WTC11 (cell line): ENCODE data around the gene SMAD6. TPM values are rescaled to one million over a fixed set of nuclear protein-coding genes. Genes with fewer than 3 reads are reported as not detected.
A peak's percentile ranks its signal among the peaks of the same experiment; 100 is the strongest.

Experiments used
- ATAC-seq: fragments of 200-7000 bp; cut with Tn5 transposase; 2 replicates; pipeline ENCODE4 v1.10.0; 2021; ENCODE audit warnings: mild to moderate bottlenecking, moderate library complexity
- CTCF ChIA-PET: fragments of 300-600 bp; sonication (Branson Sonifier 250); formaldehyde crosslinking; loops from one replicate; lab custom pipeline; 2021; ENCODE audit warnings: antibody characterized with exemption; lab: Charles Lee
- POLR2A ChIA-PET: fragments of 350-600 bp; sonication (Branson Sonifier 250); formaldehyde crosslinking; loops from one replicate; lab custom pipeline; 2021; ENCODE audit warnings: antibody characterized with exemption; lab: Charles Lee
- DNase-seq: peaks from one replicate; pipeline ENCODE4 v3.0.0; 2021; ENCODE audit warnings: low spot score
- H3K27ac Mint-ChIP-seq: 2 replicates; pipeline ENCODE4 v1.8.0; 2021; ENCODE audit warnings: mixed read lengths
- H3K27me3 Mint-ChIP-seq: 2 replicates; pipeline ENCODE4 v1.8.0; 2021; ENCODE audit warnings: low read depth, mild to moderate bottlenecking, moderate library complexity, mixed read lengths
- H3K36me3 Mint-ChIP-seq: 2 replicates; pipeline ENCODE4 v1.8.0; 2021; ENCODE audit warnings: mixed read lengths
- H3K4me1 Mint-ChIP-seq: 2 replicates; pipeline ENCODE4 v1.8.0; 2022; ENCODE audit warnings: mixed read lengths
- H3K4me3 Mint-ChIP-seq: 2 replicates; pipeline ENCODE4 v1.8.0; 2021; ENCODE audit warnings: mild to moderate bottlenecking, moderate library complexity, mixed read lengths
- H3K9me3 Mint-ChIP-seq: 2 replicates; pipeline ENCODE4 v1.8.0; 2021; ENCODE audit warnings: mixed read lengths
- ATF1 ChIP-seq: sonication (generic); formaldehyde crosslinking; IDR thresholded peaks from 2 replicates; pipeline ENCODE4 v1.8.1; 2023; ENCODE audit warnings: mild to moderate bottlenecking, moderate library complexity, missing genetic modification reagents
- ATF3 ChIP-seq: sonication (generic); formaldehyde crosslinking; conservative IDR thresholded peaks from 2 replicates; pipeline ENCODE4 v1.8.1; 2022; ENCODE audit warnings: mild to moderate bottlenecking, missing genetic modification reagents
- E2F4 ChIP-seq: sonication (generic); formaldehyde crosslinking; IDR thresholded peaks from 2 replicates; pipeline ENCODE4 v1.8.1; 2022; ENCODE audit warnings: low read depth, mild to moderate bottlenecking, moderate library complexity, missing genetic modification reagents, borderline replicate concordance
- E2F5 ChIP-seq: sonication (generic); formaldehyde crosslinking; IDR thresholded peaks from 2 replicates; pipeline ENCODE4 v1.8.1; 2022; ENCODE audit warnings: mild to moderate bottlenecking, moderate library complexity, missing genetic modification reagents
- EMX1 ChIP-seq: fragments of 250-450 bp; sonication (Bioruptor Pico); IDR thresholded peaks from 2 replicates; pipeline ENCODE4 v1.8.0; 2021; ENCODE audit warnings: mild to moderate bottlenecking
- ESRRA ChIP-seq: sonication (generic); formaldehyde crosslinking; IDR thresholded peaks from 2 replicates; pipeline ENCODE4 v1.8.1; 2022; ENCODE audit warnings: mild to moderate bottlenecking, missing genetic modification reagents, borderline replicate concordance
- GRHL2 ChIP-seq: fragments of 250-450 bp; sonication (Bioruptor Pico); IDR thresholded peaks from 2 replicates; pipeline ENCODE4 v1.8.0; 2022; ENCODE audit warnings: mild to moderate bottlenecking, moderate library complexity; ENCODE audit not compliant: insufficient replicate concordance, severe bottlenecking
- GTF2I ChIP-seq: fragments of 250-450 bp; sonication (Bioruptor Pico); conservative IDR thresholded peaks from 2 replicates; pipeline ENCODE4 v1.4.0; 2021; ENCODE audit warnings: mild to moderate bottlenecking
- HMGA2 ChIP-seq: fragments of 250-450 bp; sonication (Bioruptor Pico); IDR thresholded peaks from 2 replicates; pipeline ENCODE4 v1.4.0; 2021; ENCODE audit warnings: mild to moderate bottlenecking, moderate library complexity
- IRF2 ChIP-seq: sonication (generic); formaldehyde crosslinking; IDR thresholded peaks from 2 replicates; pipeline ENCODE4 v1.8.0; 2022; ENCODE audit warnings: low read depth, missing genetic modification reagents, borderline replicate concordance
- NFATC4 ChIP-seq: fragments of 250-450 bp; sonication (Bioruptor Pico); IDR thresholded peaks from 2 replicates; pipeline ENCODE4 v1.9.0; 2021; ENCODE audit warnings: mild to moderate bottlenecking
- NR1H2 ChIP-seq: sonication (generic); formaldehyde crosslinking; IDR thresholded peaks from 2 replicates; pipeline ENCODE4 v1.9.0; 2021; ENCODE audit warnings: mild to moderate bottlenecking, moderate library complexity, missing genetic modification reagents
- NR3C1 ChIP-seq: sonication (generic); formaldehyde crosslinking; conservative IDR thresholded peaks from 2 replicates; pipeline ENCODE4 v1.8.1; 2023; ENCODE audit warnings: low read depth, mild to moderate bottlenecking, missing genetic modification reagents
- TEAD1 ChIP-seq: sonication (generic); formaldehyde crosslinking; IDR thresholded peaks from 2 replicates; pipeline ENCODE4 v1.8.0; 2022; ENCODE audit warnings: mild to moderate bottlenecking, missing genetic modification reagents
- ZNF121 ChIP-seq: sonication (generic); formaldehyde crosslinking; IDR thresholded peaks from 2 replicates; pipeline ENCODE4 v1.8.0; 2023; ENCODE audit warnings: missing genetic modification reagents
- ZNF263 ChIP-seq: sonication (generic); formaldehyde crosslinking; IDR thresholded peaks from 2 replicates; pipeline ENCODE4 v1.8.1; 2022; ENCODE audit warnings: low read depth, mild to moderate bottlenecking, moderate library complexity, missing genetic modification reagents
- total RNA-seq: library from RNA; stranded (reverse); gene quantifications from 3 replicates; pipeline ENCODE4 v1.2.3, GENCODE V29; 2021

SMAD6 gene
- total RNA-seq, 1 experiment from 2014 or later: 13.9 TPM

GRCh38 chr15:66774001-66774814, 72.2 kb downstream of the SMAD6 start (continued):
- TF ChIP-seq HMGA2 (0 out of 2 replicates have a peak, but pooled peaks have one; percentile 41), ESRRA (no peak), E2F5 (CRISPR knock-in tag) (0 out of 2 replicates have a peak, but pooled peaks have one; percentile 37), ZNF121 (CRISPR knock-in tag) (0 out of 2 replicates have a peak, but pooled peaks have one; percentile 35), NR1H2 (CRISPR knock-in tag) (no peak)

GRCh38 chr15:66775127-66776105, 73.4 kb downstream of the SMAD6 start:
- Mint-ChIP-seq H3K4me3 (no peak overlapping the region), H3K4me1 (peaks cover 49% of the 10 kb centered on the region)

GRCh38 chr15:66777054-66777453, 75.0 kb downstream of the SMAD6 start:
- Mint-ChIP-seq H3K9me3 (no peaks in the 10 kb centered on the region), H3K4me1 (peaks cover 39% of the 10 kb centered on the region), H3K4me3 (no peak overlapping the region), H3K27ac (0 out of 2 replicates have a peak overlapping the region, but pooled peaks have one; percentile 41), H3K36me3 (no peaks in the 10 kb centered on the region), H3K27me3 (no peaks in the 10 kb centered on the region)
- ATAC-seq (no peak), DNase-seq (no peak)
- TF ChIP-seq ATF3 (CRISPR knock-in tag): no peak
- CTCF ChIA-PET: interaction anchor here (1.5 to 4.1 kb wide), 5 partner anchors 66 to 85 kb away, joined by 3 to 28 read pairs (median 5); no protein-coding TSS in a partner anchor
- POLR2A ChIA-PET: no interaction called here

More at GRCh38 chr15:66775127-66776105, 73.4 kb downstream of the SMAD6 start:
- ChIA-PET POLR2A (interaction anchor here (1.1 to 1.2 kb wide), 2 partner anchors 63 to 75 kb away, joined by 3 read pairs; no protein-coding TSS in a partner anchor), CTCF (interaction anchor here (0.7 to 6.1 kb wide), 9 partner anchors 14 to 181 kb away, joined by 3 to 55 read pairs (median 5); no protein-coding TSS in a partner anchor)
- no peak for ATAC-seq
- TF ChIP-seq GTF2I (CRISPR knock-in tag) (no peak), NR1H2 (CRISPR knock-in tag) (no peak), GRHL2 (CRISPR knock-in tag) (no peak), E2F4 (CRISPR knock-in tag) (no peak), TEAD1 (CRISPR knock-in tag) (no peak), EMX1 (CRISPR knock-in tag) (no peak), NR3C1 (CRISPR knock-in tag) (no peak)
- no peaks in the 10 kb centered on the region for H3K27me3 Mint-ChIP-seq
- DNase-seq: no peak
- H3K9me3 Mint-ChIP-seq: no peaks in the 10 kb centered on the region
- peak overlapping the region; percentile 77 for H3K27ac Mint-ChIP-seq
- no peaks in the 10 kb centered on the region for H3K36me3 Mint-ChIP-seq

GRCh38 chr15:66777596-66778313, 75.7 kb downstream of the SMAD6 start:
- no peaks in the 10 kb centered on the region for H3K27me3 Mint-ChIP-seq
- H3K4me1 Mint-ChIP-seq: peaks cover 34% of the 10 kb centered on the region
- no peak overlapping the region; the same call in 1 of the 2 replicates for H3K27ac Mint-ChIP-seq
- POLR2A ChIA-PET: interaction anchor here (0.7 kb wide), 1 partner anchor 216 kb away, joined by 3 read pairs; no protein-coding TSS in a partner anchor
- no peaks in the 10 kb centered on the region for H3K9me3 Mint-ChIP-seq
- no peak for ATAC-seq
- DNase-seq: no peak
- no peaks in the 10 kb centered on the region for H3K36me3 Mint-ChIP-seq
- no peak overlapping the region for H3K4me3 Mint-ChIP-seq
- CTCF ChIA-PET: interaction anchor here (1.1 to 4.1 kb wide), 8 partner anchors 11 to 84 kb away, joined by 3 to 28 read pairs (median 4); no protein-coding TSS in a partner anchor
- TF ChIP-seq HMGA2: no peak
- TF ChIP-seq NFATC4: no peak
- TF ChIP-seq ATF1 (CRISPR knock-in tag): no peak
- no peak for TF ChIP-seq IRF2 (CRISPR knock-in tag)
- TF ChIP-seq ZNF263 (CRISPR knock-in tag): no peak
